WTC11 (cell line): Measurements from ENCODE around the gene CD48. TPM values are rescaled to one million over a fixed set of nuclear protein-coding genes. Genes with fewer than 3 reads are reported as not detected.

Experiments used
- ATAC-seq: fragments of 200-7000 bp; cut with Tn5 transposase; 2 replicates; pipeline ENCODE4 v1.10.0; 2021; ENCODE audit warnings: mild to moderate bottlenecking, moderate library complexity
- CTCF ChIA-PET: fragments of 300-600 bp; sonication (Branson Sonifier 250); formaldehyde crosslinking; loops from one replicate; lab custom pipeline; 2021; ENCODE audit warnings: antibody characterized with exemption; lab: Charles Lee
- POLR2A ChIA-PET: fragments of 350-600 bp; sonication (Branson Sonifier 250); formaldehyde crosslinking; loops from one replicate; lab custom pipeline; 2021; ENCODE audit warnings: antibody characterized with exemption; lab: Charles Lee
- DNase-seq: peaks from one replicate; pipeline ENCODE4 v3.0.0; 2021; ENCODE audit warnings: low spot score
- H3K27ac Mint-ChIP-seq: 2 replicates; pipeline ENCODE4 v1.8.0; 2021; ENCODE audit warnings: mixed read lengths
- H3K27me3 Mint-ChIP-seq: 2 replicates; pipeline ENCODE4 v1.8.0; 2021; ENCODE audit warnings: low read depth, mild to moderate bottlenecking, moderate library complexity, mixed read lengths
- H3K36me3 Mint-ChIP-seq: 2 replicates; pipeline ENCODE4 v1.8.0; 2021; ENCODE audit warnings: mixed read lengths
- H3K4me1 Mint-ChIP-seq: 2 replicates; pipeline ENCODE4 v1.8.0; 2022; ENCODE audit warnings: mixed read lengths
- H3K4me3 Mint-ChIP-seq: 2 replicates; pipeline ENCODE4 v1.8.0; 2021; ENCODE audit warnings: mild to moderate bottlenecking, moderate library complexity, mixed read lengths
- H3K9me3 Mint-ChIP-seq: 2 replicates; pipeline ENCODE4 v1.8.0; 2021; ENCODE audit warnings: mixed read lengths
- CTCF ChIP-seq: fragments of 200-600 bp; IDR thresholded peaks from 2 replicates; pipeline ENCODE4 v1.8.0; 2022; ENCODE audit warnings: antibody characterized with exemption
- EMX1 ChIP-seq: fragments of 250-450 bp; sonication (Bioruptor Pico); IDR thresholded peaks from 2 replicates; pipeline ENCODE4 v1.8.0; 2021; ENCODE audit warnings: mild to moderate bottlenecking
- ESRRA ChIP-seq: sonication (generic); formaldehyde crosslinking; IDR thresholded peaks from 2 replicates; pipeline ENCODE4 v1.8.1; 2022; ENCODE audit warnings: mild to moderate bottlenecking, missing genetic modification reagents, borderline replicate concordance
- ETV6 ChIP-seq: sonication (generic); formaldehyde crosslinking; IDR thresholded peaks from 2 replicates; pipeline ENCODE4 v1.8.1; 2022; ENCODE audit warnings: mild to moderate bottlenecking, missing genetic modification reagents
- FOXJ3 ChIP-seq: sonication (generic); formaldehyde crosslinking; IDR thresholded peaks from 2 replicates; pipeline ENCODE4 v1.9.0; 2021; ENCODE audit warnings: missing genetic modification reagents, mild to moderate bottlenecking, borderline replicate concordance
- FOXK1 ChIP-seq: sonication (generic); formaldehyde crosslinking; IDR thresholded peaks from 2 replicates; pipeline ENCODE4 v1.8.0; 2022; ENCODE audit warnings: mild to moderate bottlenecking, moderate library complexity, missing genetic modification reagents
- FOXP1 ChIP-seq: sonication (generic); formaldehyde crosslinking; IDR thresholded peaks from 2 replicates; pipeline ENCODE4 v1.8.0; 2022; ENCODE audit warnings: missing genetic modification reagents, mild to moderate bottlenecking, moderate library complexity, borderline replicate concordance
- GABPB1 ChIP-seq: sonication (generic); formaldehyde crosslinking; IDR thresholded peaks from 2 replicates; pipeline ENCODE4 v1.8.1; 2023; ENCODE audit warnings: mild to moderate bottlenecking, missing genetic modification reagents
- GRHL2 ChIP-seq: fragments of 250-450 bp; sonication (Bioruptor Pico); IDR thresholded peaks from 2 replicates; pipeline ENCODE4 v1.8.0; 2022; ENCODE audit warnings: mild to moderate bottlenecking, moderate library complexity; ENCODE audit not compliant: insufficient replicate concordance, severe bottlenecking
- HMGXB4 ChIP-seq: sonication (generic); formaldehyde crosslinking; IDR thresholded peaks from 2 replicates; pipeline ENCODE4 v1.8.1; 2023; ENCODE audit warnings: mild to moderate bottlenecking, moderate library complexity, missing genetic modification reagents
- IRF2 ChIP-seq: sonication (generic); formaldehyde crosslinking; IDR thresholded peaks from 2 replicates; pipeline ENCODE4 v1.8.0; 2022; ENCODE audit warnings: low read depth, missing genetic modification reagents, borderline replicate concordance
- KAT7 ChIP-seq: sonication (generic); formaldehyde crosslinking; IDR thresholded peaks from 2 replicates; pipeline ENCODE4 v1.8.1; 2023; ENCODE audit warnings: missing genetic modification reagents, mild to moderate bottlenecking, borderline replicate concordance
- NFE2L1 ChIP-seq: sonication (generic); formaldehyde crosslinking; IDR thresholded peaks from 2 replicates; pipeline ENCODE4 v1.8.1; 2023; ENCODE audit warnings: missing genetic modification reagents
- NFYB ChIP-seq: sonication (generic); formaldehyde crosslinking; conservative IDR thresholded peaks from 2 replicates; pipeline ENCODE4 v1.8.0; 2022; ENCODE audit warnings: low read depth, missing genetic modification reagents
- NR2C2 ChIP-seq: sonication (generic); formaldehyde crosslinking; IDR thresholded peaks from 2 replicates; pipeline ENCODE4 v1.8.0; 2022; ENCODE audit warnings: mild to moderate bottlenecking, missing genetic modification reagents
- NR3C1 ChIP-seq: sonication (generic); formaldehyde crosslinking; conservative IDR thresholded peaks from 2 replicates; pipeline ENCODE4 v1.8.1; 2023; ENCODE audit warnings: low read depth, mild to moderate bottlenecking, missing genetic modification reagents
- SMAD4 ChIP-seq: sonication (generic); formaldehyde crosslinking; IDR thresholded peaks from 2 replicates; pipeline ENCODE4 v1.8.0; 2022; ENCODE audit warnings: mild to moderate bottlenecking, missing genetic modification reagents
- SOX15 ChIP-seq: fragments of 250-450 bp; sonication (Bioruptor Pico); IDR thresholded peaks from 2 replicates; pipeline ENCODE4 v1.9.0; 2021; ENCODE audit warnings: mild to moderate bottlenecking
- STAT6 ChIP-seq: sonication (generic); formaldehyde crosslinking; conservative IDR thresholded peaks from 2 replicates; pipeline ENCODE4 v1.8.1; 2023; ENCODE audit warnings: mild to moderate bottlenecking, low read depth, missing genetic modification reagents, moderate library complexity
- TCF7 ChIP-seq: sonication (generic); formaldehyde crosslinking; IDR thresholded peaks from 2 replicates; pipeline ENCODE4 v1.8.0; 2022; ENCODE audit warnings: mild to moderate bottlenecking, low read depth, missing genetic modification reagents, moderate library complexity
- TEAD4 ChIP-seq: sonication (generic); formaldehyde crosslinking; IDR thresholded peaks from 2 replicates; pipeline ENCODE4 v1.8.0; 2022; ENCODE audit warnings: mild to moderate bottlenecking, missing genetic modification reagents
- ZMAT4 ChIP-seq: fragments of 250-450 bp; sonication (Bioruptor Pico); IDR thresholded peaks from 2 replicates; pipeline ENCODE4 v1.9.0; 2021; ENCODE audit warnings: mild to moderate bottlenecking
- ZNF138 ChIP-seq: sonication (generic); formaldehyde crosslinking; conservative IDR thresholded peaks from 2 replicates; pipeline ENCODE4 v1.8.1; 2022; ENCODE audit warnings: mild to moderate bottlenecking, moderate library complexity, missing genetic modification reagents
- ZNF263 ChIP-seq: sonication (generic); formaldehyde crosslinking; IDR thresholded peaks from 2 replicates; pipeline ENCODE4 v1.8.1; 2022; ENCODE audit warnings: low read depth, mild to moderate bottlenecking, moderate library complexity, missing genetic modification reagents
- ZNF671 ChIP-seq: fragments of 250-450 bp; sonication (Bioruptor Pico); IDR thresholded peaks from 2 replicates; pipeline ENCODE4 v1.8.0; 2021; ENCODE audit warnings: mild to moderate bottlenecking
- total RNA-seq: library from RNA; stranded (reverse); gene quantifications from 3 replicates; pipeline ENCODE4 v1.2.3, GENCODE V29; 2021

Gene CD48
- total RNA-seq, 1 experiment from 2014 or later: 0.66 TPM

- CTCF ChIA-PET: interaction anchor here (0.7 to 2.7 kb wide), 9 partner anchors 20 to 208 kb away, joined by 3 to 20 read pairs (median 5); partner anchors contain the start of gene ITLN2
- peaks cover 14% of the 10 kb centered on the region for H3K27me3 Mint-ChIP-seq
- H3K36me3 Mint-ChIP-seq: no peaks in the 10 kb centered on the region
- peak; percentile 77 for ATAC-seq
- no peaks in the 10 kb centered on the region for H3K9me3 Mint-ChIP-seq
- DNase-seq: no peak
- peaks cover 31% of the 10 kb centered on the region for H3K4me1 Mint-ChIP-seq
- no peak for TF ChIP-seq ESRRA (CRISPR knock-in tag)
- POLR2A ChIA-PET: no interaction called here
- peak overlapping the region; percentile 19; the same call in 1 of the 2 replicates for H3K27ac Mint-ChIP-seq
- H3K4me3 Mint-ChIP-seq: no peak overlapping the region
Measured at GRCh38 chr1:160746836-160747500, 35.3 kb upstream of the CD48 start.

GRCh38 chr1:160745551-160745950, 33.9 kb upstream of the CD48 start:
- peaks cover 7% of the 10 kb centered on the region for H3K27me3 Mint-ChIP-seq
- TF ChIP-seq ZNF263 (CRISPR knock-in tag) (no peak), EMX1 (CRISPR knock-in tag) (no peak), SOX15 (CRISPR knock-in tag) (no peak), FOXK1 (no peak), ETV6 (CRISPR knock-in tag) (no peak), STAT6 (CRISPR knock-in tag) (no peak), ZMAT4 (no peak), GABPB1 (no peak), CTCF (no peak), IRF2 (no peak), NR3C1 (CRISPR knock-in tag) (no peak), KAT7 (CRISPR knock-in tag) (no peak), TEAD4 (CRISPR knock-in tag) (no peak)
- ATAC-seq (no peak), DNase-seq (no peak)
- H3K4me3 Mint-ChIP-seq: no peak overlapping the region
- H3K9me3 Mint-ChIP-seq: no peaks in the 10 kb centered on the region
- H3K27ac Mint-ChIP-seq: no peak overlapping the region
- no peaks in the 10 kb centered on the region for H3K36me3 Mint-ChIP-seq
- ChIA-PET POLR2A (no interaction called here), CTCF (interaction anchor here (0.7 to 0.9 kb wide), 2 partner anchors 64 to 76 kb away, joined by 3 read pairs; no protein-coding TSS in a partner anchor)
- peaks cover 31% of the 10 kb centered on the region for H3K4me1 Mint-ChIP-seq

GRCh38 chr1:160744852-160745520, 33.4 kb upstream of the CD48 start:
- H3K4me3 Mint-ChIP-seq: no peak overlapping the region
- H3K9me3 Mint-ChIP-seq: no peaks in the 10 kb centered on the region
- ATAC-seq (no peak), DNase-seq (no peak)
- ChIA-PET CTCF (interaction anchor here (0.7 to 1.3 kb wide), 3 partner anchors 64 to 77 kb away, joined by 3 read pairs; no protein-coding TSS in a partner anchor), POLR2A (no interaction called here)
- H3K36me3 Mint-ChIP-seq: no peaks in the 10 kb centered on the region
- H3K27me3 Mint-ChIP-seq: peaks cover 2% of the 10 kb centered on the region; the same call in 1 of the 2 replicates
- H3K27ac Mint-ChIP-seq: no peak overlapping the region
- peaks cover 31% of the 10 kb centered on the region for H3K4me1 Mint-ChIP-seq
- TF ChIP-seq NR2C2 (no peak), HMGXB4 (no peak), FOXP1 (no peak), NFYB (CRISPR knock-in tag) (no peak), ZNF671 (CRISPR knock-in tag) (no peak), TCF7 (CRISPR knock-in tag) (no peak), KAT7 (CRISPR knock-in tag) (no peak), FOXJ3 (CRISPR knock-in tag) (no peak), SMAD4 (CRISPR knock-in tag) (no peak), NFE2L1 (CRISPR knock-in tag) (no peak), GRHL2 (CRISPR knock-in tag) (no peak), ZNF138 (no peak)
